ENCODE measurements around the gene DCTD. TPM values are rescaled to one million over a fixed set of nuclear protein-coding genes. Genes with fewer than 3 reads are reported as not detected.

The DCTD gene
- total RNA-seq, 1 donor from 2014 or later = 76.8 TPM

DNA sequence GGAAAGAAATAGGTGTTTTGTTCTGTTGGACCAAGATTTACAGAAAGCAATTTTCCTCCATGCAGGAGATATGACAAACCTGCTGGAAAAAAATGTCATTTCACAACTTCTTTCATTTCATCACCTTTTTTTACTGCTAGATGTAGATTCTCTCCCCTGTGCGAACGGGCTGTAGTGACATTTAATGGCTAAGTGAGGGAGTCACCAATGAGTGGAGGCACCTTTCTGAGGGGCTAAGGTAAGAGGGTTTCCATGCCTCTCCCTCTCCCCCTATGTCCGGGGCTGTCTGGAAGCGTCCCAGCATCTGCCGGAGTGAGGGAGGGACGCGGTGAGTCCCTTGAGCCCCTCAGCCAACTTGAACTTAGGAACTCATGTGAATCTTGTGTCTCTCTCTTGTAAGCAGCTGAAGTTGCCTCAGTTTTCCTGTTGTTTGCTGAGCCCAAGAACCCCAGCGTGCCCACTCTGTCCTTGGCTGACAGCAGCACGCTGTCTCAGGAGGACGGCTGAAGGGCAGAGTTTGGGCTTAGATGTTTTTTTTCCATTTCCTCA is 42.3 kb downstream of the DCTD start:
- H3K36me3 Mint-ChIP-seq (ENCODE audit: low read depth) = peaks cover 36% of the 10 kb centered on the region
- TF ChIP-seq, protein P1, sequence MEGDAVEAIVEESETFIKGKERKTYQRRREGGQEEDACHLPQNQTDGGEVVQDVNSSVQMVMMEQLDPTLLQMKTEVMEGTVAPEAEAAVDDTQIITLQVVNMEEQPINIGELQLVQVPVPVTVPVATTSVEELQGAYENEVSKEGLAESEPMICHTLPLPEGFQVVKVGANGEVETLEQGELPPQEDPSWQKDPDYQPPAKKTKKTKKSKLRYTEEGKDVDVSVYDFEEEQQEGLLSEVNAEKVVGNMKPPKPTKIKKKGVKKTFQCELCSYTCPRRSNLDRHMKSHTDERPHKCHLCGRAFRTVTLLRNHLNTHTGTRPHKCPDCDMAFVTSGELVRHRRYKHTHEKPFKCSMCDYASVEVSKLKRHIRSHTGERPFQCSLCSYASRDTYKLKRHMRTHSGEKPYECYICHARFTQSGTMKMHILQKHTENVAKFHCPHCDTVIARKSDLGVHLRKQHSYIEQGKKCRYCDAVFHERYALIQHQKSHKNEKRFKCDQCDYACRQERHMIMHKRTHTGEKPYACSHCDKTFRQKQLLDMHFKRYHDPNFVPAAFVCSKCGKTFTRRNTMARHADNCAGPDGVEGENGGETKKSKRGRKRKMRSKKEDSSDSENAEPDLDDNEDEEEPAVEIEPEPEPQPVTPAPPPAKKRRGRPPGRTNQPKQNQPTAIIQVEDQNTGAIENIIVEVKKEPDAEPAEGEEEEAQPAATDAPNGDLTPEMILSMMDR (IDR thresholded peaks at IDR 0.05) = no peak
- ChIA-PET POLR2A (no interaction called here), CTCF (no interaction called here)
- H3K27me3 Mint-ChIP-seq = peaks cover 14% of the 10 kb centered on the region
- intact Hi-C loops (cut with micrococcal nuclease) = no loop called here
- H3K9me3 Mint-ChIP-seq = no peaks in the 10 kb centered on the region
- no peak overlapping the region for H3K27ac Mint-ChIP-seq
- no peak overlapping the region for H3K4me3 Mint-ChIP-seq
- DNase-seq (no peak), ATAC-seq (ENCODE audit: low read depth) (no peak)
- peaks cover 17% of the 10 kb centered on the region for H3K4me1 Mint-ChIP-seq

DNA sequence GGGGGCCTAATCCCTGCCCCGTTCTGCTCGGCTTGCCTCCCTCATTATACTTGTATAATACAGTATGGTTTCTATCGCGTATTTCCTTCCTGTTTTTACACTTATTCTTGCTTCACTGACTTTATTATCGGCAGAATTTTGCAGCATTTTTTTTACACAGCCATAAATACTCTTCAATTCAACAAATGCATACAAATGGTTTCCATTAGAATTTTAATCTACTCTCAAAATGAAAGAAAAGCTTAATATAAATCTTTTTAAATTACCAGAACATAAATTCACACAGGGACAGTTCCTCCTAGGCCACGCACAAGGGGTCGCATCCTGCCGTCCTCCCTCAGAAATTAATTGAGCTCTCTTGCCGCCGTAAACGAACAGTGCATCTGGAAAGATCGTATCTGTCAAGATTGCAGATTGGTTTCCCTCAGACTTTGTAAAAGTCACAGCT is 42.9 kb downstream of the DCTD start:
- no peak overlapping the region for H3K4me3 Mint-ChIP-seq
- peaks cover 33% of the 10 kb centered on the region for H3K36me3 Mint-ChIP-seq (ENCODE audit: low read depth)
- CTCF ChIA-PET = no interaction called here
- TF ChIP-seq, protein P1 (IDR thresholded peaks at IDR 0.05) = no peak
- DNase-seq = no peak
- intact Hi-C loops (cut with micrococcal nuclease) = no loop called here
- H3K4me1 Mint-ChIP-seq = peaks cover 17% of the 10 kb centered on the region
- peaks cover 17% of the 10 kb centered on the region for H3K27me3 Mint-ChIP-seq
- H3K9me3 Mint-ChIP-seq = no peaks in the 10 kb centered on the region
- no peak overlapping the region for H3K27ac Mint-ChIP-seq
- ATAC-seq (ENCODE audit: low read depth) = no peak
- POLR2A ChIA-PET = no interaction called here

DNA sequence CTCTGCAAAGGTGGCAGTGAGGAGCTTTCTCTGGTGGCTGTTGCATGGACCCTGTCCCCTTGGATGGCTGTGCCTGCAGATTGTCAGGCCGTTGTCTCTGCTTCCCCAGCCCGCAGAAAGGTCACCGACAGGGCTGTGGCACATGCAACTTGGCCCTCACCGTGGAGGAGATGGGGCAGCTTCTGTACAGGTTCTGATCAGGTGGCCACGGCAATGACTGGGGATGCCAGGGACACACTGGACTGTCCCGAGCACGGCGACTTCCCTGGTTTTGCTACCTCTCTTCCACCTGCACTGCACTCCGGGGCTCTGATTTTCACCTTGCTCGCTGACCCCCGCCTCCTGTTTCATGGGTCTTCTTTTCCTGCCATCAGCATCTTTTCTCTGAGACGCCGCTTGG is 43.5 kb downstream of the DCTD start:
- ATAC-seq (ENCODE audit: low read depth) = no peak
- H3K27ac Mint-ChIP-seq = no peak overlapping the region

DNA sequence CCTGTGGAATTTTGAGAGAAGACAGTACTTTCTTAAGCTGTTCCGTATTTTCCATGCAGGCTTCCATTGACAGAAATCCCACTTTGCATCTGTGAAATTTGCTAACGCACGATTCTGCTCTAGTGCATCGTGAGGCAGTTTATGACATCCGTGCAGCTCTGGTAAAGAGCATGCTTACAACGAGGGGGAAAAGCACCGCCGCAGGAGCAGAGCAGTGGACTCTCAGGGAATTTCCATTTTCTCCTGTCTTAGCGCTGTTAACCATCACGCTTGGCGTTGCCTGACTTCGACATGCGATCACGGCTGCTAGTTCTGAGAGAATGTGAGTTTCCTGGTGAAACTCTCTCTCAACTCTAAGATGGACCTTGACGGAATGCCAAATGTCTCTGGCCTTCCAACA is 43.9 kb downstream of the DCTD start:
- peaks cover 33% of the 10 kb centered on the region for H3K36me3 Mint-ChIP-seq (ENCODE audit: low read depth)
- peaks cover 17% of the 10 kb centered on the region for H3K4me1 Mint-ChIP-seq
- peaks cover 18% of the 10 kb centered on the region for H3K27me3 Mint-ChIP-seq
- TF ChIP-seq, protein P1 (IDR thresholded peaks at IDR 0.05) = no peak
- DNase-seq = no peak
- ChIA-PET CTCF (no interaction called here), POLR2A (no interaction called here)
- H3K4me3 Mint-ChIP-seq = no peak overlapping the region
- no peak overlapping the region for H3K27ac Mint-ChIP-seq
- ATAC-seq (ENCODE audit: low read depth) = no peak
- H3K9me3 Mint-ChIP-seq = no peaks in the 10 kb centered on the region
- intact Hi-C loops (cut with micrococcal nuclease) = no loop called here

More for the DNA sequence above, 43.5 kb downstream of the DCTD start:
- Mint-ChIP-seq H3K36me3 (ENCODE audit: low read depth) (peaks cover 33% of the 10 kb centered on the region), H3K9me3 (no peaks in the 10 kb centered on the region), H3K4me3 (no peak overlapping the region), H3K27me3 (peaks cover 15% of the 10 kb centered on the region), H3K4me1 (peaks cover 17% of the 10 kb centered on the region)
- ChIA-PET CTCF (no interaction called here), POLR2A (no interaction called here)
- no peak for DNase-seq
- TF ChIP-seq, protein P1 (IDR thresholded peaks at IDR 0.05) = no peak
- intact Hi-C loops (cut with micrococcal nuclease) = no loop called here

DNA sequence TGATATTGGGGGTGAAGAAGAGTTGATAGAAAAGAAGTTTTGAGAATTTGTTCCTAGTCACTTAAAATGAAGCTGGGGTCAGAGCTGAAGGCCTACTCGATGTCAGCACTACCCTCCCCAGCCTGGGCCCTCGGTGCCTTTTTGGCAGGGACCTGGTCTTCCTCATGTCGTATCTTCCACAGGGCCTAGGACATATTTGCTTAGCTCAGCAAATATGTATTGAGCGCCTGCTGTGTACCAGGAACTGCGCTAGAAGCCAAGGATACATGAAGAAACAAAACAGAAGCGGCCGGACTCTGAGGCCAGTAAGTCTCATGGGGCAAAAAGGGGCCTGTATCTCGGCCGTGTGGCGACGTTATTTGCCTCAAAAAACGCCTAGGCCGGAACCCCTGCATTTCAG is 44.3 kb downstream of the DCTD start:
- H3K36me3 Mint-ChIP-seq (ENCODE audit: low read depth) = peaks cover 32% of the 10 kb centered on the region
- no peaks in the 10 kb centered on the region for H3K9me3 Mint-ChIP-seq
- no peak for DNase-seq
- intact Hi-C loops (cut with micrococcal nuclease) = no loop called here
- ChIA-PET POLR2A (no interaction called here), CTCF (no interaction called here)
- H3K4me1 Mint-ChIP-seq = peaks cover 17% of the 10 kb centered on the region
- TF ChIP-seq, protein P1 (IDR thresholded peaks at IDR 0.05) = no peak
- H3K27me3 Mint-ChIP-seq = peaks cover 18% of the 10 kb centered on the region
- no peak overlapping the region for H3K27ac Mint-ChIP-seq
- H3K4me3 Mint-ChIP-seq = no peak overlapping the region
- no peak for ATAC-seq (ENCODE audit: low read depth)
